NCI-H345 (cell line): ENCODE results near the gene SNX9.
"Not testable (repeated sequence)": the region's sequence is repeated elsewhere in the genome, so short reads cannot be mapped to it uniquely, and the experiment has no call there.

Experiments
- DNase-seq: peaks from one replicate; lab custom pipeline; 2025; lab: John Stamatoyannopoulos, UW

The SNX9 gene

GRCh38 chr6:157823001-157823527 lies at the start of gene SNX9:
TSS of gene SNX9 (plus strand) at chr6:157823246. CDS start at chr6:157823435, 189 bp downstream.
- peak; percentile 68 for DNase-seq

- DNase-seq, result no peak
Measured at GRCh38 chr6:157773248-157773773, 49.7 kb upstream of the SNX9 start.

- peak; percentile 29 for DNase-seq
Measured at GRCh38 chr6:157774153-157775135, 48.6 kb upstream of the SNX9 start.

- no peak for DNase-seq
Measured at GRCh38 chr6:157775376-157775775, 47.7 kb upstream of the SNX9 start.

- no peak for DNase-seq
Measured at GRCh38 chr6:157777344-157777743, 45.7 kb upstream of the SNX9 start.

- DNase-seq, result no peak
Measured at GRCh38 chr6:157778719-157779118, 44.3 kb upstream of the SNX9 start.

GRCh38 chr6:157779705-157780604 lies 43.1 kb upstream of the SNX9 start:
- no peak for DNase-seq

GRCh38 chr6:157785636-157786035 lies 37.4 kb upstream of the SNX9 start:
- DNase-seq, result no peak

- DNase-seq, result no peak
Measured at GRCh38 chr6:157786221-157786620, 36.8 kb upstream of the SNX9 start.

GRCh38 chr6:157787080-157787479 lies 36.0 kb upstream of the SNX9 start:
- DNase-seq, result no peak

GRCh38 chr6:157788180-157788579 lies 34.9 kb upstream of the SNX9 start:
- no peak for DNase-seq

- no peak for DNase-seq
Measured at GRCh38 chr6:157789297-157789696, 33.7 kb upstream of the SNX9 start.

- DNase-seq, result no peak
Measured at GRCh38 chr6:157789861-157790260, 33.2 kb upstream of the SNX9 start.

- DNase-seq, result no peak
Measured at GRCh38 chr6:157790548-157791160, 32.4 kb upstream of the SNX9 start.

- DNase-seq, result no peak
Measured at GRCh38 chr6:157791450-157791849, 31.6 kb upstream of the SNX9 start.

- DNase-seq, result no peak
Measured at GRCh38 chr6:157792671-157793070, 30.4 kb upstream of the SNX9 start.

- DNase-seq, result not testable (repeated sequence)
Measured at GRCh38 chr6:157794012-157794411, 29.0 kb upstream of the SNX9 start.

GRCh38 chr6:157795841-157796240 lies 27.2 kb upstream of the SNX9 start:
- DNase-seq, result no peak

- no peak for DNase-seq
Measured at GRCh38 chr6:157798851-157799250, 24.2 kb upstream of the SNX9 start.

GRCh38 chr6:157799561-157799960 lies 23.5 kb upstream of the SNX9 start:
- DNase-seq, result not testable (repeated sequence)

GRCh38 chr6:157800420-157801237 lies 22.4 kb upstream of the SNX9 start:
- DNase-seq, result no peak
